8988T (cell line): ENCODE results near the gene MYCBPAP.

Experiments used
- DNase-seq: peaks from one replicate; pipeline ENCODE4 v3.0.0; 2011

The MYCBPAP gene

DNA sequence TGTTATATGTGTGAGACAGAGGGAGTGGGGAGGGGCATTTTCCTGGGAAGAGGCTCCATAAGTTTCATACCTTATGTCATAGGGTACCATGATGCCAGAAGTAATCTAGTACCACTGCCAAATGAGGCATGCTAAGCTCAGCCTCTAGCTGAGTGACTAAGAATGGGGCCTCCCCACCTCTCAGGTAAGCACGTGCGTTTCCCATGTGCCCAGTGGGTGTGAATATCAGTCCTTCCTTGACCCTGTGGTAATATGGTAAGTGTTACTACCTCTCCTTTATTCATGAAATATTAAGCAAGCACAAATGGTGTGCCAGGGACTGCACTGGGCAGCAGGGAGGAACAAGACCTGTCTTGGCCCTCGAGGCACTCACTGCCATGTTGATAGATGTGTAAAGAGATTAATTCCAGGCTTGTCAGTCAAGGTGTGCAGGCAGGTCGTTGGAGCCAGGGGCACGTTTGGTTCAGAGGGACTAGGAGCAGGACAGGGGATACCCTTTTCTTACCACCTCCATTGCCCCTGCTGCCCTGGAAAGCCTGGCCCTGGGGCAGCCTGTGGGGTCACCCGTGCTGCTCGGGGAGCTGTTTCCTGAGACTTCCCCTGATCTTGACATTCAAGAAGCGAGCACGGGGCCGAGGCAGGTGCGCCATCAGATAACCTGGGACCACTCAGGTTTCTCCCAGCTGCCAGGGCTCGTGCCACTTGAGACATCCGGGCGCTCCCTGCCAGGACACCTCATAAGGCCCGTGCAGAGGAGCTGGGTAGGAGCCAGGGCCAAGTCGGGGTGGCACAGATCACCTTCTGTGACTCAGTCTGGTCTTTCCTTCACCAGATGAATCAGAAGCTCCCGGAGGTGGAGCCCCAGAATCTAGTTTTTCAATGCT is 20.8 kb upstream of the MYCBPAP start:
- DNase-seq, result no peak

DNA sequence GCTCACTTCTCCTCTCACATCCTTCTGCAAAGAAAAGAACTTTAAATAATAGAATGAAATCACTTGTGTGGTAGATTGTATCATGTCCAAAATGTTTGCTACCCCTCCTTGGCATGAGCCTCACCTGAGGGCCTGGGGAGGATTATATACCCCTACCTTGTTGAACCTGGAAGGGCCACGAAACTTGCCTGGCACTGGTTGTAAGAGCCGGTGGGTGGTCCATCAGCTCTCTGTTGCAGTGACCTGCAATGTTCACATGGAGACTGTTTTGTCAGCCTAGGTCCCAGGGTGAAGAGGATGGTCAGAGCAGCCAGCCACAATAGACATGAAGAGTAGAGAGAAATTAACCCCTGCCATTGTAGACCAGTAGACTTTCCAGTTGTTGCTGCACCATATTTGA is 19.4 kb upstream of the MYCBPAP start:
- no peak for DNase-seq

DNA sequence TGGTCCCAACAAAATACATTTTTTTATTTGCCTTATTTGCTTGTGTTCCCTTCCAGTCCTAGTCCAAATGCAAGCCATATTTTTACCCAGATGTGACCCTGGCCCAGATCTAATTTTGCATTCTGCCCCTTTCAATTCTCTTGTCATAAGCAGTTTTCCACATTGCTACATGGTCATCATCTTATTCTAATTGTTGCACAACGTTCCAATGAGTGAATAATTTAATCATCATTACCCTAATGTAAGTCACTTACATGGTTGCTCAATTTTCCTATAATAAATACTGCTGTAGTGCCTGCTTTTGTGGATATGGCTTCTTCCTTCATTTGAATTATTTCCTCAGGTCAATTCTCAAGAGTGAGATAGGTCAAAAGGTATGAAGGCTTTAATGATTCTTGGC is 16.7 kb upstream of the MYCBPAP start:
- no peak for DNase-seq

DNA sequence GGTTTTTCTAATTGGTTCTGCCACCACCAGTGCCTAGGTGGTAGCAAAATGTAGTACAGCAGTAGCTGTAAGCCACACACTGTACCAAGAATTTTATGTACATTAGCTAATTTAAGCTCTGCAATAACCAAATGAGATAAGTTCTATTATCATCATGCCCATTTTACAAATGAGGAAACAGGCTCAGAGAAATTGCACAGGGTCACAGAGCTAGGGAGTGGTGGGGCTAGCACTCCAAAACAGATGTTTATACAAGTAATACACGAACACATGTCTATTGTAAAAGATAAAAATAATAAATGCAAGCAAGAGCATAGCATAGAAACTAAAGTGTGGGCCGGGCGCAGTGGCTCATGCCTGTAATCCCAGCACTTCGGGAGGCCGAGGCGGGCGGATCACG is 16.0 kb upstream of the MYCBPAP start:
- DNase-seq, result no peak

DNA sequence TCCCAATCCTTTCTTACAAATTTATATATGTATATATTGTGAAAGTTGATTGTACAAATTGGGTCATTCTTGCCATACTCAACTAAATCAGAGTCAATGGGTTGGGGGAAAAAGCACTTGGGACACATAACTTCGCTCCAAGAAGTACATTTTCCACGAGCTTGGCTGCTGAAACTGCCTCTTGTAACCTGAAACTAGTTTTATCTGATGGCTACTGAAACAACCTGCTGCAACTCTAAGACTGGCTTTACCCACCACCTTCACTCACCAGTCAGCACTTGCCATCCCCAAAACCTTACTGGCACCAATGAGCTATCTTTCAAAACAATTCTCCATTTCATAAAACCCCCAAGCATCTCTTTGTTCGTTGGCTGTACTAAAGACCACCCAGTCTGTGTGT is 14.5 kb upstream of the MYCBPAP start:
- DNase-seq, result no peak

DNA sequence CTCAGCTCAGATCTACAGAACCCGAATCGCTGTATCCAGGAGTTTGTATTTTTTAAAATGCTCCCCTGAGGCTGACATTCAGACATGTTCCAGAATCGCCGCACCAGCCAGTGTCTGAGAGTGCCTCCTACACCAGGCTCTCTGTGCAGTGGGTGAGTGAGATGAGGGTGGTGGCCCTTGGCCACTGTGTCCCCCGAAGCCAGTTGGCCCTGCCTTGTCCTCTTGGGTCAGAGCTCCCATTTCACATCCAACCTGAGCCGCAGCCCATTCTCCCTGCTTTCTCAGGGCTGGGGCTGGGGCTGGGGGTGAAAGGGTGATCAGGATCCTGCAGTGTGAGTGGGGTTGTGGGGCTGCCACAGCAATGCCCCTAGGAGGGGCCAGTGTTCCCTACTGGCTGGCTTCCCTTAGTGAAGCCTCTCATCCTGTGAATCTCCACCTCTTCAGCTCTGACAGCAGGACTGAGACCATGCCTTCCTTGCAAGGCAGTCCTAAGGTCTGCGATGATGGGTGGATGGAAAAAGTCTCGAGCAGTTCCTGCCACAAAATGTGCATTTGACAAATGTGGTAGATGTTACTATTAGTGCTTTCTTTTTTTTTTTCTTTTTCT is 12.9 kb upstream of the MYCBPAP start:
- DNase-seq, result no peak

DNA sequence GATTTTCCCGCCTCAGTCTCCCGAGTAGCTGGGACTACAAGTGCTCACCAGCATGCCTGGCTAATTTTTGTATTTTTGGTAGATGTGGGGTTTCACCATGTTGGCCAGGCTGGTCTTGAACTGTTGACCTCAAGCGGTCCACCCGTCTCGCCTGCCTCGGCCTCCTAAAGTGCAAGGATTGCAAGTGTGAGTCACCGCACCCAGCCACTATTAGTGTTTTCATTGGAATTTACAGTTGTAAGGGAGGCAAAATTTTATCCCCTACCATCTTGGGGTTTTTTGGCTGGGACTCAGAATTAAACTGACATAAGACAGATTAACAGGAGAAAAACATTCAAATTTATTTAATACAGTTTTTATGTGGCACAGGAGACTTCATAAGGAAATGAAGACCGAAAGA is 12.3 kb upstream of the MYCBPAP start:
- no peak for DNase-seq

DNA sequence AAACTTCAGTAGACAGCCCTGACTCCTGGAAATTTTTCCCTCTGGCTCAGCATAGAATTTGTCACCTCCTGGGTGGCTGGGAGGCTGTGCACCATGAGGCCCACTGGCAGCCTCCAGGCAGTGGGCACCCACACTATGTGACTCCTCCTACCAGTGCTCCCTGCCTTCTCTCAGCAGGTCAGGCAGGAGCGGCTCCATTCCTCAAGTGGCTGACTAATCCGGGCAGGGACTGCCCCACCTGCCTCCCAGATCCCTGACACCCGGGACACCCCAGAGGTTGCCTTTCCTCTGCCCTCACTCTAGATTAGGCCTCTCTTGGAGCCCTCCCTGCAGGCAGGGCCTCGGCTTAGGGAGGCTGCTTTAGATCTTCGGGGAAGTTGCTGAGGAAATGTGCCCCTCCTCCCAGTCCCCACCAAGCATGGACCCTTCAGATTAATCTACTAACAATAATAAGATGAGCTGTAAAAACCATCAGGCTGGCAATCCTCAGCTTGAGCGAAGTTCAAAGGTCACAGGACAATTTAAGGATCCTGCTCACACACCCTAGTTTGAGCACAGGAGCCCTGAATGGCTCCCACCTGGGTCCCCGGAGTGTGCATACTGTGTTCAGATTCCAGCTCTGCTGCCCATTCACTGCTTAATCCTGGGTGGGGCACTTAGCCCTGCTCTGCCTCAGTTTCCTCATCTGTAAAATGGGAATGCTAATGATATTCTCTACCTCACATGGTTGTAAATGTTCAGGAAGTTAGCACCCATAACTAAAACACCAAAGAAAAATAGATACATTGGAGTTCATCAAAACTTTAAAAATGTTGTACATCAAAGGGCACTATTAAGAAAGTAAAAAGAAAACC is 10.0 kb upstream of the MYCBPAP start:
- DNase-seq, result no peak

DNA sequence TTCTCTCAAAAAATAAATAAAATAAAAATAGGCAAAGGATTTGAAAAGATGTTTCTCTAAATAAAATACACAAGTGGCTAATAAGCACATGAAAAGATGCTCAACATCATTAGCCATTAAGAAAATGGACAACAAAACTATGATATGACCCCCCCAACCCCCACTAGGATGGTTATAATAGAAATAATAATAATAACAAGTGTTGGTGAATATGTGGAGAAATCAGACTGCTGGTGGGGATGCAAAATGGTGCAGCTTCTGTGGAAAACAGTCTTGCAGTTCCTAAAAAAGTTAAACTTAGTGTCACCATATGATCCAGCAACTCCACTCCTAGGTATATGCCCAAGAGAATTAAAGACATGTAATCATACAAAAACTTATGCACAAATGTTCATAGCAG is 9.0 kb upstream of the MYCBPAP start:
- DNase-seq, result no peak

DNA sequence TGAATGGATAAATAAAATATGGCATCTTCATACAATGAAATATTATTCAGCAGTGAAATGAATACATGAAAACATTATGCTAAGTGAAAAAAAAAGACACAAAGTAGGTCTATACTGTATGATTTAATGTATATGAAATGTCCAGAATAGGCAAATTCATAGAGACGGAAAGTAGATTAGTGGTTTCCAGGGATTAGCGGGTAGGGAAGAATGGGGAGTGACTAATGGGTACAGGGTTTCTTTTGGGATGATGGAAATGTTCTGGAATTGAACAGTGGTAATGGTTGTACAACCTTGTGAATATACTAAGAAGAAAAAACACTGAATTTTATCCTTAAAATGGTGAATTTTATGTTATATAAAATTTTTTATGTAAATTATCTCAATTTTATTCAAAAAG is 8.5 kb upstream of the MYCBPAP start:
- no peak for DNase-seq

DNA sequence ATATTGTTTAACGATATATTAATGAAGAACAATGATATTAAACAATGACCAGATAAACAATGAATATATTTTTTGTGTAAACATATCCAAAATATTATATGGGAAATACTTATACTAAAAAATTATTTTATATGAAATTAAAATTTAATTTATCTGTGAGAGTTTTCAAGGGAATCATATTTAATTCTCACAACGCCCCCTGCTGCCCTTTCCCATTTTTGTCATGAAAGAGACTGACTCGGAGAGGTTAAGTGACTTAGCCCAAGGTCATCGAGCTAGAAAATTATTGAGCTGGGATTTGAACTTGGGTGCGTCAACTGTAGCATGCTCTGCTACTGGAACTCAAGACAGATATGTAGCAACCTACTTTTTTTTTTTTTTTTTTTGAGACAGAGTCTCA is 7.2 kb upstream of the MYCBPAP start:
- no peak for DNase-seq

DNA sequence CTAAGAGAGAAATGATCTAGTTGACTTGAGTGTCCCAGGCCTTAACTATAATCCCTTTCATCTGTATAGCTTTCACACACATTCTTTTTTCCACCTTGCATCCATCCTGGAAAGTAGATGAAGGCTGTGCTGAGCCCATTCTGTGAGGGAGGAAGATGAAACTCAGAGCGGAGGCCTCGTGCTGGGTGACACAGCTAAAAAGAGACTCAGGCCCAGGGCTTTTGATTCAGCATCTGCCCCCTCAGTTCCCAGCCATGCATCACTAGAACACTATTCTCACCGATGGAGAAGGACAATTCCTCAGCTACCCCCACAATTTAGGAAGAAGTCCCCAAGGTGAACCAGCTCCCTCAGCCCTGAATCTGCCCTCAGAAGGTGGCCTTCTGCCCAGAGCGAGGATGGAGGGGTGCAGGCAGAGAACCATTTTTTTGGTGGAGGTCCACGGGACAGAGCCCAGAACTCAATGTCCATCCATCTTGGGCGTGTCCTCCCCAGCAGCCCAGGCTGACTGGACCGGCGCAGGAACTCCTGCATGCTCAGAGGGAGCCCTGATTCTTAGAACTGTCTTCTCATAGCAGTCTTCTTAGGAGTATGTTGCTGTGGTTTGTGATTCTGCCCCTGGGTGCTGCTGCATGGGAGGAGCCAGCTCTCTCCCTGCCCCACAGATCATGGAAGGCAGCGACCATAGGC is 5.8 kb upstream of the MYCBPAP start:
- DNase-seq, result no peak

DNA sequence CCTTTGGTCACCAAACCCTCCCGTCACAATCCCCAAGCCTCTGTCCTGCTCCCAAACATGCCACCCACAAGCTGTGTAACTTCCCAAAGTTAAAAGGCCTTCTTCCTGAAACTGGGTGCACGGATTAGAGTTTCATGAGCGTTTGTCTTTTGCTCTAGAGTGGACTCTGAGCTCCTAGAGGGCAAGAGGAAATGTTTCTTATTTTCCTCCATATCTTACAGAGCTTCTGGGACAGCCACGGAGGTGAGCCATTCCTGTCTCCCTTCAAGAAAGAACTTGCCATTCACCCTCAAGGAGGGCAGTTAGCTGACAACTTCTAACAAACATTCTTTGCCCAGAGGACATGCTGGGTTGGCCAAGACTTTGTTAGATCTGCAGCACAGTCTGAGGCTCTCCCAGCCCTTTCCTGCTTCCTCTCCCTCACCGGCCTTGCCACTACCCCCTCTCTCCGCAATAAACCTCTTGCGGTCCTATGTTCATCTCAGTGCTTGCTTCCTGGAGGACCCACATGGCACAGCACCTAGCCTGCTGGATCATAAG is 2.6 kb upstream of the MYCBPAP start:
- no peak for DNase-seq

DNA sequence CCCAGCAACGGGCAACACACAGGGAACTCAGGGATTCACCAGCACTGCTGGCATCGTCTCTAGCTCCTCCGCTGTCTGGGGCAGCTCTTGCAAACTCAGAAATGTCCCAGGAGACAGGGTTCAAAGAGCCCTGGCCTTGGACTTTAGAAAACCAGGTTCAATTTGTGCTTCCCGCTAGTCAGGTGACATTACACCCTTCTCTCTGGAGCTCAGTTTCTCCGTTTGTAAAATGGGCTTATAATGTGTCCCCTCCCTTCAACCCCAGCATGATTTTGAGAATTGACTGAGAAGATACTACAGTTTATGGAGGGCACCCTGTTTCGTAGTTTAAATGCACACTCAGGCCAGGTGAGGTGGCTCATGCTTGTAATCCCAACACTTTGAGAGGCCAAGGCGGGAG is 1.9 kb upstream of the MYCBPAP start:
- no peak for DNase-seq

DNA sequence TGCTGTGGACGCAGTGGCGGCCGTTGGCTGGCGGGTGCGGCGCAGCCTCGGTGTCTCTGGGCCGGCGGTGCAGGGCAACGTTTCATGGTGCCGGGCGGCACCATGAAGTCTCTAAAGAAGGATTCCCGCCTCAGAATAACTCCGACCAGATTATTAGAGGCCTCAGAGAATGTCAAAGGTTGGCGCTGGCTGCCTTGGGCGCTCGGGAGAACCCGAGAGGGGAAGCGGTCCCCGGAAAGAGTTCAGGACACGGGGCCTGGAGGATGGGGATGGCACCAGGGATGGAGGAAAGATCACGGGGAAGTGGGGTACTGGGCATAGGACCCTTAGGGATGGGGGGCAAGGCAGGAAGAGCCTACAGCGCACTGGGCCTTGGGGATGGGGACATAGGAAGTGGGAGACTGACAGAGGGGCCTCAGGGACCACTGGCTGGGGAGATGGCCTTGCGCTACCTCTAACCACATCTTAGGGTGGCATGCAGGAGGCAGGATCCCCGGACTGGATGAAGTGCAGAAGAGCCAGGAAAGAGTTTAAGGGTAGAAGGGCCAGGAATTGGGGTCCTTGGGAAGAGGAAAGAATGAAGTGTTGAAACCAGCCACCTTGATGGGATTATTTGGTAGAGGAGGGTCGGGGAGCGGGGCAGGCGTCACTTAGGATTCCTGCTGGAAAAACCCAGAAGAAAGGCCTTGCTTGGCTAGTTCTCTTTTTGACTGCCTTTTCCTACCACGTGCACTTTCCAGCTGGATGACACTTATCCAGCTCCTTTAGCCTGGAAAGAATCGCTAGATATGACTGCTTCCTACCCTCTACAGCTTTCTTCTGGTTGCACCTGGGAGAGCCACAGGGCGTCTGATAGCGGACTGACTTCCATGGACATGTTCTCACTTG is 578 bp downstream of the MYCBPAP start:
- no peak for DNase-seq

DNA sequence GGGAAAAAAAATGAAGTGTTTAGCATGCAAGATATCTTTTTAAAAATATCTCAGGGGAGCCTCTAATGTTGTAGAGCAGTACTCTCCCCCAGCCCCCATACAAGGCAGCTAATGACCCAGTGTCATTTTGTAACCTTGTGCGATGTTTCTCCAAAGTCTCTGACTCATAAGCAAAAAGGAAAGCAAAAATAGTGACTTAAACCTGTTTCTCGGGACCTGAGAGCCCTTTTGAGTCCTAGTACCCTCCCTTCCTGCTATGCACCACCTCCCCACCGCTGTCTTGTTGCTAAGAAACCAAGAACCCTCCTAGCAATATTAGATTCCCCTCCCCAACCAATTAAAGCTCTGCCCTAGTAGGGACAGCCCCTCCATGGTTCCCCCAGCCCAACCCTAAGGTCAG is 2.8 kb downstream of the MYCBPAP start:
- no peak for DNase-seq

DNA sequence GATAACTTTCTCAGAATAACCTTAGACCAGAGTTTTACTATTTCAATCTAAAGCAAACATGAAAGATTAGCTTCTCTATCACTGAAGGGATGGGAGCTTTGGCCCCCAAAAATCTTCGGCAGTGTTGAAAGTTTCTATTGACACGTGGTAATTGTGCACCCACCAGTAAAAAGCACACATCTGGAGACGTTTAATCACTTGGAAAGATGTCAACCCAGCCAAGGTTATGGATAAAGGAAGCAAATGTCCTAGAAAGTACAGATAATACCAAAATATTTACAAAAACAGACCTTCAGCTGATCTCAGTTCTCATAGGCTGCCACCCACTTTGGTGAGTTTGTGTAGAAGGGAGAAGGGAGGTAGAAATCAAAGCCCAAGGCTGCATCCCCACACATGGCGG is 5.3 kb downstream of the MYCBPAP start:
- DNase-seq, result no peak

DNA sequence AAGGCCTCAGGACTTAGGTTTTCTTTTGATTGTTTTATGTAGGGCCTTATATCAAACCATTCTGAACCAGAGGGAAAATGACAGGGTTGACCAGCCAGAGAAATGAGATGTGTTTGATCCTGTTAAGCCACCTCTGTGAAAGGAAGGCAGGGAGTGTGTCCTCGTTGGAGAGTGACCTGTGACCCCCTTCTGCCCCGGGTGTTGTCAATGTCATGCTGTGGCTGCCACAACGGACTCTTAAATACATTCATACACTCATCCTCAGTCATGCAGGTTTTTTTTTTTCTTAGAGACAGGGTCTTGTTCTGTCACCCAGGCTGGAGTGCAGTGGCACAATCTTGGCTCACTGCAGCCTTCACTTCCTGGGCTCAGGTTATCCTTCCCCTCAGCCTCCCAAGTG is 6.1 kb downstream of the MYCBPAP start:
- no peak for DNase-seq

DNA sequence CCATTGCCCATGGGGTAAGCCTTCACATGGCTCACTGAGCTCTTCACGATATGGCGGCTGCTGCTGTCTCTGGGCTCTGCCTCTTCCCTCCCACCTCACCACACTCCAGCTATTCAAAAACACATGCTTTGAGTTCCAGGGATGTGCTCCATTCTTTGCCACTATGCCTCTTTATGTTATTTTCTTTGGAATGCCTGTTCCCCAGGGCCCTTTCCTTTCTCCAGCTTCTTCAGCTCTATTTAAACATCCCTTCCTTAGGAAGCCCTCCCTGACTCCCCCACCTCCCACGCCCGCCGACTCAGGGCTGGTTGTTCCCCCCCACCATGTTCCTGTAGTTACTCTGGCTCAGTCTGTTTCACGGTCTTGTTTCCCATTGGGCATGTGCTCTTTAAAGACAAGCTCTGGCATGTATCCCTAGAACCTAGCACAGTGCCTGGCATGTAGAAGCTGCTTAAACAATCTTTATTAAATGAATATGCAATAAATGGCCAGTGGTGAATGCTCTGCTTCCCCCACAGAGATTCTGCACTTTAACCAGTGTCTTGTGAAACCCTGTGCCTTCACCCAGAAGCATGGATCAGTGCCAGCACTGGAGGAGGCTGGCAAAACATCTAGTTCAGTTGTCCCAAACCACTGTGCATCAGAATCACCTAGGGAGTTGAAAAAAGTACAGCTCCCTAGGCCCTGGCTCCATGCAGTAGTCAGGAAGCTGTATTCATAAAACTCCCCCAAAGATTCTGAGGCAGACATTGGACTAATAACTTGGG is 6.9 kb downstream of the MYCBPAP start:
- DNase-seq, result no peak

DNA sequence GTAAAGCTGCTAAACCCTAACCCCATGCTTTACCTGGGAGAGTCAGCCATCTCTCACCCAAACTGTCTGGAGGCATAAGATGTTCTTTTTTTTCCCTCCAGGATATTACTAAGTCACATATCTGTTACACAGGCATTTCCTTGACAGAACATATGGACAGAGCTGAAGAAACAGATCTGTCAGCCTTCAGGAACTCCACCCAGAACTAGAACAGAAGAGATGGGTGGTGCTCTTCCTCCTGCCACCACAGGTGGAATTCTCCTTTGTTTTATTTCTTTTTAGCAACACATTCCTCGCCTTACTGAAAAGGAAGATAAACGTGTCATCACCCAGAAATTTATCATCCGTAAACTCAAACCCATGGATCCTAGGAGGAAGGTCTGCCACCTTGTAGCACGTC is 8.8 kb downstream of the MYCBPAP start:
- no peak for DNase-seq
